Small intestine (tissue), 7 donors: ENCODE data around the gene OR52N4. TPM values are rescaled to one million over a fixed set of nuclear protein-coding genes. Genes with fewer than 3 reads are reported as not detected.

Experiments
- DNase-seq, 2 donors: peaks; one replicate each; pipeline versions ENCODE4 v3.0.0 to v3.0.0-alpha.2; 2013
- FAIRE-seq: peaks from 2 replicates; lab custom pipeline; 2012; peaks lifted over from hg19 to GRCh38; lab: Jason Lieb, UNC
- H3K27ac ChIP-seq, 3 donors: one replicate each; pipeline ENCODE4 v1.5.1; 2013; ENCODE audit warnings: low read length in 2 of 3, mild to moderate bottlenecking in 2 of 3, control low read depth in 1 of 3, inconsistent platforms in 1 of 3, low read depth in 1 of 3, moderate library complexity in 1 of 3
- H3K27me3 ChIP-seq, 3 donors: one replicate each; pipeline ENCODE4 v1.6.1; 2013; ENCODE audit warnings: low read length in 3 of 3, inconsistent platforms in 1 of 3; ENCODE audit not compliant: control insufficient read depth in 3 of 3, insufficient read depth in 3 of 3
- H3K36me3 ChIP-seq, 3 donors: one replicate each; pipeline ENCODE4 v1.6.1; 2013; ENCODE audit warnings: low read length in 3 of 3, inconsistent platforms in 1 of 3, low read depth in 1 of 3, mild to moderate bottlenecking in 1 of 3, moderate library complexity in 1 of 3; ENCODE audit not compliant: control insufficient read depth in 3 of 3, insufficient read depth in 2 of 3
- H3K4me1 ChIP-seq, 3 donors: one replicate each; pipeline ENCODE4 v1.6.1; 2013; ENCODE audit warnings: low read length in 2 of 3, inconsistent platforms in 1 of 3, low read depth in 1 of 3, mild to moderate bottlenecking in 1 of 3, moderate library complexity in 1 of 3; ENCODE audit not compliant: control insufficient read depth in 3 of 3, insufficient read depth in 2 of 3
- H3K4me3 ChIP-seq, 3 donors: one replicate each; pipeline ENCODE4 v1.5.1; 2013; ENCODE audit warnings: low read length in 3 of 3, control low read depth in 1 of 3, inconsistent platforms in 1 of 3, low read depth in 1 of 3, mild to moderate bottlenecking in 1 of 3, moderate library complexity in 1 of 3
- H3K9me3 ChIP-seq, 2 donors: one replicate each; pipeline ENCODE4 v1.6.1; 2013; ENCODE audit warnings: low read depth in 1 of 2, low read length in 1 of 2; ENCODE audit not compliant: control insufficient read depth in 2 of 2, insufficient read depth in 1 of 2
- WGBS, 3 donors: extraction: QIAGEN DNeasy Blood & Tissue Kit; methylation state at CpG; one replicate each; pipeline ENCODE4 v1.1.7; 2013; 5-methylcytosine and 5-hydroxymethylcytosine counted together
- polyA plus RNA-seq, 4 donors: library from polyadenylated mRNA; stranded (reverse) in 3 of 4; unstranded in 1 of 4; fragments of 200-250 nt in 3 of 4; fragments of 120-200 nt in 1 of 4; gene quantifications; one replicate each; pipeline versions ENCODE4 v1.2.1 to v1.2.3, GENCODE V29; 2013
- donor health status: healthy with polysubstance abuse.
- donor health status: control.
- donor health status: control.
- donor health status: Bipolar disorder and iron deficiency.
- donor health status: healthy.

Gene OR52N4
- polyA plus RNA-seq, 4 donors = 0.06 TPM; not detected in 3

DNA sequence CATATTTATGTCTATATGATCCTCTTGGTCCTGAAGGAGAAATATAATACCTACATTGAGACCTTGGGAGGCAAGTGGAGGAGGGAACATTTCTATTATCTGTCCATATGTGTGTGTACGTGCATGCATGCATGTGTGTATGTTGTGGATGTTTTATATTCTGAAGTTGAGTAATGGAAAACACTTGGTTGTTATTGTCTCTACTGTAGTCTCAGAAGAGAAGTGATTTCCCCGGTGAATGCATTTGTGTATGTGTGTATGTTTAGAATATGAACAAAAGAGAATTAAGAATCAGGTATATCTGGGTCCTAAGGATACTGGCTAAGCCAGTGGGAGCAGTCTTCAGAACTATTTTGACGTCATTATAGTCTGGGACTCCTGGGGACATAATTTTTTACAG, 37.1 kb downstream of the OR52N4 start, which contains the start of gene OR52N1:
OR52N1 (minus strand) TSS at position 101 of the 400 bp plus-strand sequence. CDS start 2,449 bp downstream, outside the sequence.
- FAIRE-seq = no peak
- Histone ChIP-seq H3K4me3 (no peak within 1 kb of the TSS), H3K36me3 (no peaks in the 10 kb centered on the region), H3K4me1 (no peaks in the 10 kb centered on the region), H3K27me3 (no peaks in the 10 kb centered on the region), H3K9me3 (no peaks in the 10 kb centered on the region), H3K27ac (no peak within 1 kb of the TSS)
- no peak for DNase-seq
- 74 to 84% (median 77%) methylated on average over 3 of the region's 3 CpGs for WGBS, 3 donors

DNA sequence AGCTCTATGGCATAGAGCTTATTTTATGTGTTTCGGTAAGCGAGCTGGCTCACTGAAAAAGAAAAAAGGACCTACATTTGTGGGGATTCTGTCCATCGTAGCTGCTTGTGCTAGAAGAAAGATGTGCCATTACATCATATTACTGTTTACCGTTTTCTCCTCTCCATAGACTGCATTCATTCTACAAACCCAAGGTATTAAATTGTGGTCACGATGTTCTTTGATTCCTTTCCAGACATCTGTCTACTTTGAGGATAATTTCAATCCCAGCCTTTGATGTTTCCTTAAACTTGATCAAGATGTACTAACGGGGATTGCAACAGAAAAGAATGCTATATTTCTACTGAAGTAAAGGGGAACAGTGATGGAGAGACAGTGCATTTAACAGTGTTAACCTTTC, 42.5 kb downstream of the OR52N4 start:
- DNase-seq (no peak), FAIRE-seq (no peak)
- H3K4me3 ChIP-seq = no peak overlapping the region
- H3K27ac ChIP-seq = no peak overlapping the region
- H3K36me3 ChIP-seq = no peaks in the 10 kb centered on the region
- 84 to 90% (median 87%) methylated on average over 6 of the region's 6 CpGs for WGBS, 3 donors
- peaks cover 0 to 2% (median 0%) of the 10 kb centered on the region in 3 donors for H3K27me3 ChIP-seq
- H3K9me3 ChIP-seq = no peaks in the 10 kb centered on the region
- no peaks in the 10 kb centered on the region for H3K4me1 ChIP-seq

DNA sequence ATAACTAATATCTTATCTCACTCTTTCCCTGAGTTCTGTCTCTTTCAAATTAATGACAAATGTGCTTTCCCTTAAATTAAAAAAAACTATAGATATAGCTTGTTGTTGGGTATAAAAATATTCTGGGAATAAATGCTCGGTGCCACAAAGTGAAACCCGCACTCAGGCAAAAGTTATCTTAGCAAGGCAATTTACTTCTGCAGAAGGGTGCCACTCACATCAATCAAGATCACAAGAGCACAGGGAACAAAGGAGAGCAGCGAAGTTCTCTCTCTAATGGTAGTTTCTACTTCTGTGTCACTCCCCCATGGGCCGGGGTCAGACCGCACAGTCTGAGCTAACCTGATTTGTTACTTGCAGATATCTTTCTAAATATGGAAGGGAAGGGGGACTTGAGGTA, 49.9 kb downstream of the OR52N4 start:
- FAIRE-seq (no peak), DNase-seq (no peak)
- no peaks in the 10 kb centered on the region for H3K36me3 ChIP-seq
- H3K4me1 ChIP-seq = peaks cover 0 to 3% (median 0%) of the 10 kb centered on the region in 3 donors
- no peak overlapping the region for H3K4me3 ChIP-seq
- WGBS, 3 donors = 86 to 89% (median 88%) methylated on average over 5 of the region's 5 CpGs
- peaks cover 0 to 7% (median 5%) of the 10 kb centered on the region in 3 donors for H3K27me3 ChIP-seq
- H3K27ac ChIP-seq = no peak overlapping the region
- no peaks in the 10 kb centered on the region for H3K9me3 ChIP-seq

Other genes starting within 250 kb of the OR52N4 start
- gene UBQLN3, start 244.3 kb upstream of the OR52N4 start, polyA plus RNA-seq = not detected
- under 1 TPM in 2 of 4 donors, not detected in 2; 0.10 to 0.61 TPM for gene UBQLNL, start 237.5 kb upstream of the OR52N4 start, polyA plus RNA-seq
- gene OR52H1, start 205.7 kb upstream of the OR52N4 start, polyA plus RNA-seq = not detected
- gene OR52B6, start 173.4 kb upstream of the OR52N4 start, polyA plus RNA-seq = under 1 TPM in 1 of 4 donors, not detected in 3; 0.04 TPM
- 1 to 10 TPM in 2 of 4 donors, under 1 TPM in 1, not detected in 1; 0.54 to 3.0 (median 1.1) TPM for gene TRIM6, start 157.6 kb upstream of the OR52N4 start, polyA plus RNA-seq
- gene TRIM34, start 129.2 kb upstream of the OR52N4 start, polyA plus RNA-seq = 10 to 100 TPM in 1 of 4 donors, 1 to 10 TPM in 3; 4.1 to 11.0 (median 7.5) TPM
- gene TRIM5, start 69.2 kb upstream of the OR52N4 start, polyA plus RNA-seq = 10 to 100 TPM in 3 of 4 donors, 1 to 10 TPM in 1; 6.5 to 22.0 (median 11.5) TPM
- gene TRIM22, start 64.5 kb upstream of the OR52N4 start, polyA plus RNA-seq = 10 to 100 TPM in 3 of 4 donors, 1 to 10 TPM in 1; 7.4 to 19.2 (median 10.9) TPM
- gene OR56B1, start 17.8 kb upstream of the OR52N4 start, polyA plus RNA-seq = under 1 TPM in 1 of 4 donors, not detected in 3; 0.03 TPM
- not detected for gene OR52N5, start 29.1 kb downstream of the OR52N4 start, polyA plus RNA-seq
- gene OR52N1, start 37.0 kb downstream of the OR52N4 start, polyA plus RNA-seq = not detected
- under 1 TPM in 1 of 4 donors, not detected in 3; 0.12 TPM for gene OR52N2, start 54.7 kb downstream of the OR52N4 start, polyA plus RNA-seq
- not detected for gene OR52E6, start 87.7 kb downstream of the OR52N4 start, polyA plus RNA-seq
- not detected for gene OR52E8, start 103.4 kb downstream of the OR52N4 start, polyA plus RNA-seq
- not detected for gene OR52E4, start 126.4 kb downstream of the OR52N4 start, polyA plus RNA-seq
- not detected for gene OR52E5, start 139.0 kb downstream of the OR52N4 start, polyA plus RNA-seq
- gene OR56A3, start 188.0 kb downstream of the OR52N4 start, polyA plus RNA-seq = not detected
- gene OR56A5, start 214.3 kb downstream of the OR52N4 start, polyA plus RNA-seq = not detected
- not detected for gene OR52L1, start 232.7 kb downstream of the OR52N4 start, polyA plus RNA-seq